Suprapubic skin (tissue), 4 donors: Measurements from ENCODE around the gene ATAD3B.

Experiments
- POLR2A ChIP-seq, 2 donors: fragments of 450-650 bp; IDR thresholded peaks; one replicate each; pipeline ENCODE4 v1.6.1; 2017; ENCODE audit warnings: antibody characterized with exemption in 2 of 2, mild to moderate bottlenecking in 2 of 2, moderate library complexity in 2 of 2
- POLR2AphosphoS5 ChIP-seq, 3 donors: sonication (generic); formaldehyde crosslinking; IDR thresholded peaks; one replicate each; pipeline ENCODE4 v1.6.1; 2017; ENCODE audit warnings: antibody characterized with exemption in 3 of 3
- TF ChIP-seq, protein P1 (sequence below), 2 donors: fragments of 200-600 bp in 1 of 2; fragments of 450-650 bp in 1 of 2; sonication (generic) in 1 of 2; IDR thresholded peaks; one replicate each; pipeline ENCODE4 v1.5.1; 2016 to 2019; ENCODE audit warnings: antibody characterized with exemption in 2 of 2, mild to moderate bottlenecking in 1 of 2, moderate library complexity in 1 of 2

DNA sequence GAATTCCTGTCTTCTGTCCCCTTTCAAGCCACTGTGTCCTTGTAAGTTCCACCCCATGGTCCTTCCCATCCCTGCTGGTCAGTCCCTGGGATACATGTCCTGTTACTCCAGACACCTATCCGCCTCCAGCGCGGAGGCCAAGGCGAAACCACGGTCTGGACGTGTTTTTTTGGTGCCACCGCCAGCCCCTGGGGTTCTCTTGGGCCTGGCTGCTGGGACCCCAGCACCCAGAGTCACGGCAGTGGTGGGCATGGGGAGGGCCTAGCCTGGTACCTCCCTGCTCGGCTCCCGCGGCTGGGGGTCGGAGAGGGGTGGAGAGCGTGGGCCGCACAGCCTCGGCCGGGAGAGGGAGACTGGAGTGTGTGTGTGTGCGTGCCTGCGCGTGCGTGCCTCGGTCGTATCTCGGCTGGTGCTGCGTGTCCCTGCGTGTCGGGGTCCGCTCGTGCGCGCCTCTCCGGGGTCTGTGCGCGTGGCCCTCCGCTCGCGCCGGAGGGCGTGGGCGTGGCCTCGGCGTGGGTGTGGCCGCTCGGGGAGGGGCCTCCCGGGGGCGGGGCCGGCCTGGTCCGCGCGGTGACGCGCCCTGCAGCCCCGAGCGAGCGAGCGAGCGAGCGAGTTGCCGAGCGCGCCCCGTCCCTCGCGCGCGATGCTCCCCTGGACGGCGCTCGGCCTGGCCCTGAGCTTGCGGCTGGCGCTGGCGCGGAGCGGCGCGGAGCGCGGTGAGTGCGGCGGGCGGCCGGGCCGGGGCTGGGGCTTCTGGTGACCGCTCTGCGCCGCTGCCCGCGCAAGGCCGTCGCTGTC, 36.3 kb upstream of the ATAD3B start, which contains the start of gene VWA1:
- TF ChIP-seq POLR2A (IDR thresholded peaks at IDR 0.05) (no peak), POLR2AphosphoS5 (IDR thresholded peaks at IDR 0.05) (no peak)
- TF ChIP-seq, protein P1, sequence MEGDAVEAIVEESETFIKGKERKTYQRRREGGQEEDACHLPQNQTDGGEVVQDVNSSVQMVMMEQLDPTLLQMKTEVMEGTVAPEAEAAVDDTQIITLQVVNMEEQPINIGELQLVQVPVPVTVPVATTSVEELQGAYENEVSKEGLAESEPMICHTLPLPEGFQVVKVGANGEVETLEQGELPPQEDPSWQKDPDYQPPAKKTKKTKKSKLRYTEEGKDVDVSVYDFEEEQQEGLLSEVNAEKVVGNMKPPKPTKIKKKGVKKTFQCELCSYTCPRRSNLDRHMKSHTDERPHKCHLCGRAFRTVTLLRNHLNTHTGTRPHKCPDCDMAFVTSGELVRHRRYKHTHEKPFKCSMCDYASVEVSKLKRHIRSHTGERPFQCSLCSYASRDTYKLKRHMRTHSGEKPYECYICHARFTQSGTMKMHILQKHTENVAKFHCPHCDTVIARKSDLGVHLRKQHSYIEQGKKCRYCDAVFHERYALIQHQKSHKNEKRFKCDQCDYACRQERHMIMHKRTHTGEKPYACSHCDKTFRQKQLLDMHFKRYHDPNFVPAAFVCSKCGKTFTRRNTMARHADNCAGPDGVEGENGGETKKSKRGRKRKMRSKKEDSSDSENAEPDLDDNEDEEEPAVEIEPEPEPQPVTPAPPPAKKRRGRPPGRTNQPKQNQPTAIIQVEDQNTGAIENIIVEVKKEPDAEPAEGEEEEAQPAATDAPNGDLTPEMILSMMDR (IDR thresholded peaks at IDR 0.05) = no peak
